NCI-H69 (cell line): ENCODE measurements around the gene C2.
"Not testable (repeated sequence)": the region's sequence is repeated elsewhere in the genome, so short reads cannot be mapped to it uniquely, and the experiment has no call there.

Source experiments
- DNase-seq: peaks from one replicate; lab custom pipeline; 2025; lab: John Stamatoyannopoulos, UW

Gene C2

GRCh38 chr6:31927863-31928671 is 550 bp downstream of the C2 start:
- DNase-seq = no peak

DNA sequence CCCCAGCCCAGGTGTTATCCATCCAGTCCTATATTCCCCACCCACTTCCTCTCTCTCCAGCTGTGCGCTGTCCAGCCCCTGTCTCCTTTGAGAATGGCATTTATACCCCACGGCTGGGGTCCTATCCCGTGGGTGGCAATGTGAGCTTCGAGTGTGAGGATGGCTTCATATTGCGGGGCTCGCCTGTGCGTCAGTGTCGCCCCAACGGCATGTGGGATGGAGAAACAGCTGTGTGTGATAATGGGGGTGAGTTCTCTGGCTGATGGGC is 1.1 kb downstream of the C2 start:
- no peak for DNase-seq

DNA sequence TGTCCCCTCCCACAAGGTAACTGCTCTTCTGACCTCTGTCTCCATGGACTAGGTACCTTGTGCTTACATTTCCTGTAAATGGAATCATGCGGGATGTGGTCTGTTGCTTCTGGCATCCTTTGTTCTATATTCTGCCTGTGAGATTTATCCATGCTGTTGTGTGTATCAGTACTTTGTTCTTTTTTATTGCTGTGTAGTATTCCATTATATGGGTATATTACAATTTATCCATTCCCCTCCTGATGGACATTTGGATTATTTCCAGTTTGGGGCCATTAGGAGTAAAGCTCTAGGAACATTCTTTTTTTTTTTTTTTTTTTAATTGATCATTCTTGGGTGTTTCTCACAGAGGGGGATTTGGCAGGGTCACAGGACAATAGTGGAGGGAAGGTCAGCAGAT is 3.4 kb downstream of the C2 start:
- no peak for DNase-seq

DNA sequence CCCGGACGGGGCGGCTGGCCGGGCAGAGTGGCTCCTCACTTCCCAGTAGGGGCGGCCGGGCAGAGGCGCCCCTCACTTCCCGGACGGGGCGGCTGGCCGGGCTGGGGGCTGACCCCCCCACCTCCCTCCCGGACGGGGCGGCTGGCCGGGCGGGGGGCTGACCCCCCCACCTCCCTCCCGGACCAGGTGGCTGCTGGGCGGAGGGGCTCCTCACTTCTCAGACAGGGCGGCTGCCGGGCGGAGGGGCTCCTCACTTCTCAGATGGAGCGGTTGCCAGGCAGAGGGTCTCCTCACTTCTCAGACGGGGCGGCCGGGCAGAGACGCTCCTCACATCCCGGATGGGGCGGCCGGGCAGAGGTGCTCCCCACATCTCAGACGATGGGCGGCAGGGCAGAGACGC is 4.6 kb downstream of the C2 start:
- DNase-seq = not testable (repeated sequence)

GRCh38 chr6:31933537-31933936 is 6.0 kb downstream of the C2 start:
- no peak for DNase-seq

DNA sequence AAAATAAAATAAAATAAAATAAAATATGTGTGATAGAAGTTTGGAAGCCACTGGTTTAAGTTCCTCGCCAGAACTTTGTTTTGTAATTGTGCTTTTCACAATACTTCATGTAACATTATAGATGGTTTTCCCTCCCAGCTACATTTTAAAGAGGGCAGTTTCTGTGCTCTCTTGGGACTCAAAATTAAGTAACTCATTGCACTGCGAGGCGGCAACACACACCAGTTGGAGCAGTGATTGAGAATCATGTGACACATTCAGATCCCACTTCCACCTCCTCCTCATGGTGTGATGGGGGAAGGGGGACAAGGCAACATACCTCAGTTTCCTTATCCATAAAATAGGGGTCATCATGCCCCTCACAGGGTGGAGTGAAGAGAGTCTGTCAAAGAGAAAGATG is 7.5 kb downstream of the C2 start:
- no peak for DNase-seq

DNA sequence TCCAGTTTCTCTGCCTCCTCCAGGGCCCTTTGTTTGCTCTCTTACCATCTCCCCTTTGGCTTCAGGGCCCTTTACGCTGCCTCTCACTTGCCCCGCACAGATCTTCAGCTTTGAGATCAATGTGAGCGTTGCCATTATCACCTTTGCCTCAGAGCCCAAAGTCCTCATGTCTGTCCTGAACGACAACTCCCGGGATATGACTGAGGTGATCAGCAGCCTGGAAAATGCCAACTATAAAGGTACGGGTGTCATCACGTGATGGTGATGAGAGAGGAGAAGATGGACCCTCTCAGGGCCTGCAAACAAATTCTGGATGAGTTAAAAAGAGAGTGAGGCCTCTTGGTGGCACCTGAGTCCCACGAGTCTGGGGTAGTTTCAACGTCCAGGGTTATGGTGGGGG is 8.3 kb downstream of the C2 start:
- no peak for DNase-seq

DNA sequence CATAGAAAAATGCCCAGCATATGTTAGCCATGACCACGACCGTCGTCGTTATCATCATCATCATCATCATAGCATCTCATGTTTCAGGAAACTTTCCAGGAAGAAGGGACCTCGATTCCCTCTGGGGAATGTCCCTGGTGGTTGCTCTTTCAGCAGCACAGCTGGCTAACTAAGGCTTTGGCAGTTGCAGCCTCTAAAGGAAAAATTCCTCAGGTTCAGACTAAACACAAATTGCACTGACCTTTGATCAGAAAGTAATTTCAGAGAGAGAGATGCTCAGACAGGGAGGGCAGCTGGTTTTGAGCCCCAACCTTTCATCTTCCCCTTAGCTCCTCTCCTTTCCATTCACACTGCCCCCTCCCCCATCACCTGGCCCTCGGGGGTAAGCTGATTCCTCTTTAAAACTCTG is 12.7 kb downstream of the C2 start:
- DNase-seq = peak; percentile 52

DNA sequence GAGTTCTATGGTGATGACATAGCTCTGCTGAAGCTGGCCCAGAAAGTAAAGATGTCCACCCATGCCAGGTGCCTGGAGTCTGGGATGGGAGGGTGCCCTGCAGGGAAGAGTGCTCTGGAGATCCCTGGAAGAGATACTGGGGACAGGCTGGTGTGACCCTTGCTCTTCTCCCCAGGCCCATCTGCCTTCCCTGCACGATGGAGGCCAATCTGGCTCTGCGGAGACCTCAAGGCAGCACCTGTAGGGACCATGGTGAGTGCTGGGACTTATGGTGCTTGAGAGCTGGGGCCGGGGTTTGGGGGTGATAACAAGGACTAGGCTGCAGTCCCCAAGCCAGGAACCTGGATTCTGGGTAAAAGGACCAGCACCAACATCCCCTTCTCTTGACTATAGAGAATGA is 16.2 kb downstream of the C2 start:
- no peak for DNase-seq

DNA sequence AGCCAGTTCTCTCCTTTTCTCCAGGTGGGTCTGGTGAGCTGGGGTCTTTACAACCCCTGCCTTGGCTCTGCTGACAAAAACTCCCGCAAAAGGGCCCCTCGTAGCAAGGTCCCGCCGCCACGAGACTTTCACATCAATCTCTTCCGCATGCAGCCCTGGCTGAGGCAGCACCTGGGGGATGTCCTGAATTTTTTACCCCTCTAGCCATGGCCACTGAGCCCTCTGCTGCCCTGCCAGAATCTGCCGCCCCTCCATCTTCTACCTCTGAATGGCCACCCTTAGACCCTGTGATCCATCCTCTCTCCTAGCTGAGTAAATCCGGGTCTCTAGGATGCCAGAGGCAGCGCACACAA is 17.6 kb downstream of the C2 start:
- no peak for DNase-seq

DNA sequence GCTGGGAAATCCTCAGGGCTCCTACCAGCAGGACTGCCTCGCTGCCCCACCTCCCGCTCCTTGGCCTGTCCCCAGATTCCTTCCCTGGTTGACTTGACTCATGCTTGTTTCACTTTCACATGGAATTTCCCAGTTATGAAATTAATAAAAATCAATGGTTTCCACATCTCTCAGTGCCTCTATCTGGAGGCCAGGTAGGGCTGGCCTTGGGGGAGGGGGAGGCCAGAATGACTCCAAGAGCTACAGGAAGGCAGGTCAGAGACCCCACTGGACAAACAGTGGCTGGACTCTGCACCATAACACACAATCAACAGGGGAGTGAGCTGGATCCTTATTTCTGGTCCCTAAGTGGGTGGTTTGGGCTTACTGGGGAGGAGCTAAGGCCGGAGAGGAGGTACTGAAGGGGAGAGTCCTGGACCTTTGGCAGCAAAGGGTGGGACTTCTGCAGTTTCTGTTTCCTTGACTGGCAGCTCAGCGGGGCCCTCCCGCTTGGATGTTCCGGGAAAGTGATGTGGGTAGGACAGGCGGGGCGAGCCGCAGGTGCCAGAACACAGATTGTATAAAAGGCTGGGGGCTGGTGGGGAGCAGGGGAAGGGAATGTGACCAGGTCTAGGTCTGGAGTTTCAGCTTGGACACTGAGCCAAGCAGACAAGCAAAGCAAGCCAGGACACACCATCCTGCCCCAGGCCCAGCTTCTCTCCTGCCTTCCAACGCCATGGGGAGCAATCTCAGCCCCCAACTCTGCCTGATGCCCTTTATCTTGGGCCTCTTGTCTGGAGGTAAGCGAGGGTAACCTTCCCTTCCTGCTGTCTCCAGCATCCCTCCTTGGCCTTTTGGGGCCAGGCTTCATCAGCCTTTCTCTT is 18.2 kb downstream of the C2 start, which contains the start of gene CFB:
CFB (plus strand) TSS at position 589 of the 863 bp plus-strand sequence; CDS start at position 716, 127 bp downstream.
- peak; percentile 18 for DNase-seq

DNA sequence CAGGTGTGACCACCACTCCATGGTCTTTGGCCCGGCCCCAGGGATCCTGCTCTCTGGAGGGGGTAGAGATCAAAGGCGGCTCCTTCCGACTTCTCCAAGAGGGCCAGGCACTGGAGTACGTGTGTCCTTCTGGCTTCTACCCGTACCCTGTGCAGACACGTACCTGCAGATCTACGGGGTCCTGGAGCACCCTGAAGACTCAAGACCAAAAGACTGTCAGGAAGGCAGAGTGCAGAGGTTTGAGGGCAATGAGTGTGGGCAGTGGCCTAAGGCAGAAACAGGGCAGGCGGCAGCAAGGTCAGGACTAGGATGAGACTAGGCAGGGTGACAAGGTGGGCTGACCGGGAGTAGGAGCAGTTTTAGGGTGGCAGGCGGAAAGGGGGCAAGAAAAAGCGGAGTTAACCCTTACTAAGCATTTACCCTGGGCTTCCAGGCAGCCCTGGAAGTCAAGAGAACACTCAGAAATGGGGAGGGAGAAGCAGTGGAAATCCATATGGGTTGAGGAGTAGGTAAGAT is 18.9 kb downstream of the C2 start:
- DNase-seq = no peak

DNA sequence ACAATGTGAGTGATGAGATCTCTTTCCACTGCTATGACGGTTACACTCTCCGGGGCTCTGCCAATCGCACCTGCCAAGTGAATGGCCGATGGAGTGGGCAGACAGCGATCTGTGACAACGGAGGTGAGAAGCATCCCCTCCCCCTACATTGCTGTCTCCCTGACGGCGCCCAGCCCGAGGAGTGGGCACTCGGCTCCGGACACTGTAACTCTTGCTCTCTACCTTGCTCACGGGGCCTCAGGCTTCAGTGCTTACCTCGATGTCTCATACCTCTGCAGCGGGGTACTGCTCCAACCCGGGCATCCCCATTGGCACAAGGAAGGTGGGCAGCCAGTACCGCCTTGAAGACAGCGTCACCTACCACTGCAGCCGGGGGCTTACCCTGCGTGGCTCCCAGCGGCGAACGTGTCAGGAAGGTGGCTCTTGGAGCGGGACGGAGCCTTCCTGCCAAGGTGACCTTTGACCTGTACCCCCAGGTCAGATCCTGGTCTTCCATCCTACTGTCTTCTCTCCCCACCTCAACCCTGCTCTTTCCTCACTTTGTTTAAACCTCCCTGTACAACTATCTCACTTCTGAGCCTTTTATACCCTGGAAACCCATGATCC is 19.7 kb downstream of the C2 start:
- no peak for DNase-seq

- no peak for DNase-seq
Observed at GRCh38 chr6:31947864-31948263, 20.3 kb downstream of the C2 start.

DNA sequence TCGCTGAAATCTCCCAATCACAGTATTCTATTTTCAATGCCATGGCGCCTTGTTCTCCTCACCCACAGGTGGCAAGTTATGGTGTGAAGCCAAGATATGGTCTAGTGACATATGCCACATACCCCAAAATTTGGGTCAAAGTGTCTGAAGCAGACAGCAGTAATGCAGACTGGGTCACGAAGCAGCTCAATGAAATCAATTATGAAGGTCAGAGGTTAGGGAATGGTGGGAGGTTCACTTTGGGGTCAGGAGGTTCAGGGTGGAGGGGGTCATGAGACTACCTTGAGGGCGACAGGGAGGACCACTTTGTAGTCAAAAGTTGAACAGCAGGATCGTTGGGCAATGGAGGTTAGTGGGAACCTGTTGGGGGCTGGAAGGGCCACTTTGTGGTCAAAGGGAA is 20.8 kb downstream of the C2 start:
- no peak for DNase-seq

DNA sequence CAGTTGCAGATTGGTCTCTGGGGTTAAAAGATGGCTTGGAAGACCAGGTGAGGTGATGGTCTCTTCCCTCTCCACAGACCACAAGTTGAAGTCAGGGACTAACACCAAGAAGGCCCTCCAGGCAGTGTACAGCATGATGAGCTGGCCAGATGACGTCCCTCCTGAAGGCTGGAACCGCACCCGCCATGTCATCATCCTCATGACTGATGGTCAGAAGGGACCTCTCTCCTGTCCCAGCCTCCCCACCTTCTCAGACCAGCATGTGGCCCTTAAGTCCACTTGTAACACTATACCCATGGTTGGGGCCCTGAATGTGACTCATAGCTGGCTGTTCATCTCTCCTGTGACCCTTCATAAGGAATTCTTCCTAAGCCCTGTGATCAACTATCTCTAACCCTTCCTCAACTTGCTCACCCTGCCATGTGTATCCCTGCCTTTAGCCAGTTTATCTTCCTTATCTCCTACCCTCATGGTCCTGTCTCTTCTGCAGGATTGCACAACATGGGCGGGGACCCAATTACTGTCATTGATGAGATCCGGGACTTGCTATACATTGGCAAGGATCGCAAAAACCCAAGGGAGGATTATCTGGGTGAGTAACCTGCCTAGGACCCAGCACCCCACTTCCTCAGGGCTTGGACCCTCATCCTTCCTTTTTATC is 21.4 kb downstream of the C2 start:
- peak; percentile 12 for DNase-seq

DNA sequence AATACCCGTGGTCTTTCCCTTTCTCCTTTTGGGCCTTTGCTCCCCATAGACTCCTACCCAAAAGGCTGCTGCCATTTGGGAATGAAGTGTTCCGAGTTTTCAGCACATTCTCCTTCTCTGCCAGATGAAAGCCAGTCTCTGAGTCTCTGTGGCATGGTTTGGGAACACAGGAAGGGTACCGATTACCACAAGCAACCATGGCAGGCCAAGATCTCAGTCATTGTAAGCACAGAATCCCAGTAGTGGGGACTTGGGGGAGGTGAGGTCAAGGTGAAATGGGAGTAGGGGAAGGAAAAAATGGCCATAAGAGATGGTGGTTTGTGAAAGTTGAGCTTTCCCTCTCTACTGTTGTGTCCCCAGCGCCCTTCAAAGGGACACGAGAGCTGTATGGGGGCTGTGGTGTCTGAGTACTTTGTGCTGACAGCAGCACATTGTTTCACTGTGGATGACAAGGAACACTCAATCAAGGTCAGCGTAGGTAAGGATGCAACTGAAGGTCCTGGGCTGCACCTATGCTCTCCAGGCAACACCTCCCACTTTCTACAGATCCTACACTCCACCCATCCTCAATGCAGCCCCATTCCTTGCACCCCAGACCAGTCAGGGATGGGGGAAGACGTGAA is 22.5 kb downstream of the C2 start:
- no peak for DNase-seq

DNA sequence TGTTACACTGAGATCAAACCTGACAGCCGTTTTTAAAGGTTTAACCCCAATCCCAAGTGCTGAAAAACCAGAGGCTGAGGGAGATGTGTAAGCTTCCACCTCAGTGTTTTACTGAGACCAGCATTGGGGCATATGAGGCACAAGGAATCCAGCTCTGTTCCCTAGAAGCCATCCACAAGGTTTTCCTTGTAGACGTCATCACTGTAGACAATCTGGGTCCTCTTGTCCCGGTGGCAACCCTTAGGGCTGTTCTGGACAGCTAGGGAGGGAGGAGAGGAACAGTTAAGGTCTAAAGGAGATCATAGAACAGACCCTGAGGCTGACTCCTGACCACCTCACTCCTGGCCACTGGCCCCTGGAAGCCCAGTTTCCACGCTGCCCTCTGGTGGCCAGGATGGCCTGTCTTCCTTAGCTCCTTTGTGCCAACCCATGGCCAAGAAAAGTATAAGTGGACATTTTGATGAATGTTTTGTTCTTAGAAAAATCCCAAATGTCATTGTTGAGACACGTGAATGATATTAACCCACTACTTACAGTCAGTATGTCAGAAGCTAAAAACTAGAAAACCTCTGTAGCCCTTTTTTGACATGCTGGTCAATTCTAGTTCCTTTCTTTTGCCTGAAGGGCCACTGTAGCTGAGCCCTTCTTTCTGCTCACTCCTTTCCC is 24.8 kb downstream of the C2 start:
- peak; percentile 59 for DNase-seq

DNA sequence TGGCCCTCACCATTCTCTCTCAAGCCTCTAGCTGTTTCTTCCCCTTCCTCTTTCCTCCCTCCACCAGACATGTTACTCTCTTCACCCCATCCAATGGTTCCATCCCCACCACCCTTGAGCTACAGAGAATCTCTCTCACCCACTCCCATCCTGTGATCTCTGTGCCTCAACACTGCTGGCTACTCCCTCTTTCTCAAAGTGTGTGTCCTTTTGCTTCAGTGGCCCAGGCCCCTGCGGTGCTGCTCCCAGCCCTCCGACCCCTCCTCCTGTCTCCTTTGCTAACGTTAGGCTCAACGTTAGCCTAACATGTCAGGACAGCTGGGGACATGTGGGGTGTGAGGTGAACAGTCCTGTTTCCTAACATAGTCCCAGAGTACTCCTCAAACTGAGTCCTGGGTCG is 25.4 kb downstream of the C2 start:
- DNase-seq = no peak

- no peak for DNase-seq
Observed at GRCh38 chr6:31954511-31954910, 27.0 kb downstream of the C2 start.

DNA sequence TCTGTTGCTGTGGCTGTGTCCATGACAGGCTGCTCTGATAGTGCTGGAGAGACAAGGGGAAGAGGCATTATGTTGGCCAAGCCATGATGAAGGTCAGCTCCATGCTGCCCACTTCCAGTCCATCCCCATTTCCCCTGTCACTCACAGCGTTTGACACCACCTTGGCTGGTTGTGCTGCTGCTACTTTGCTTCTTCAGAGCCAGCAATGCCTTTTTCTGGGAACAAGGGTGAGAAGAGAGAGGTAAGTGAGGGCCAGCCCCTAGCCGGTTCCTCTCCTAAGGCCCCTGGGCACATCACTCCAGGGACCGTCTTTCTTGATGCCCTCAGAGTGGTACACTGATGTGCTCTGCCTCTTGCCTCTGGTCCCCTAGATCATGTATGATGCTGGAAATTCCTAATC is 29.3 kb downstream of the C2 start:
- DNase-seq = no peak

- no peak for DNase-seq
Observed at GRCh38 chr6:31958412-31958740, 30.9 kb downstream of the C2 start.
